Epithelial cell of proximal tubule (primary cell): ENCODE results near the gene KIAA0930. TPM values are rescaled to one million over a fixed set of nuclear protein-coding genes. Genes with fewer than 3 reads are reported as not detected.

ENCODE experiments used
- DNase-seq: peaks from one replicate; pipeline ENCODE4 v3.0.0-alpha.2; 2011; ENCODE audit warnings: low read depth
- H3K4me3 ChIP-seq: 2 replicates; pipeline ENCODE4 v1.5.1; 2011; ENCODE audit warnings: low read depth, mild to moderate bottlenecking, low read length
- total RNA-seq: library from RNA; depleted of rRNA; stranded (reverse); fragments of >200 nt; gene quantifications from 2 replicates; pipeline ENCODE4 v1.2.3, GENCODE V29; 2015
- TF ChIP-seq, protein P1 (sequence below): conservative IDR thresholded peaks from 2 replicates; pipeline ENCODE4 v1.5.1; 2012; ENCODE audit warnings: low read depth, mild to moderate bottlenecking, low read length

KIAA0930 gene
- total RNA-seq, 1 donor from 2014 or later: 33.2 TPM

DNA sequence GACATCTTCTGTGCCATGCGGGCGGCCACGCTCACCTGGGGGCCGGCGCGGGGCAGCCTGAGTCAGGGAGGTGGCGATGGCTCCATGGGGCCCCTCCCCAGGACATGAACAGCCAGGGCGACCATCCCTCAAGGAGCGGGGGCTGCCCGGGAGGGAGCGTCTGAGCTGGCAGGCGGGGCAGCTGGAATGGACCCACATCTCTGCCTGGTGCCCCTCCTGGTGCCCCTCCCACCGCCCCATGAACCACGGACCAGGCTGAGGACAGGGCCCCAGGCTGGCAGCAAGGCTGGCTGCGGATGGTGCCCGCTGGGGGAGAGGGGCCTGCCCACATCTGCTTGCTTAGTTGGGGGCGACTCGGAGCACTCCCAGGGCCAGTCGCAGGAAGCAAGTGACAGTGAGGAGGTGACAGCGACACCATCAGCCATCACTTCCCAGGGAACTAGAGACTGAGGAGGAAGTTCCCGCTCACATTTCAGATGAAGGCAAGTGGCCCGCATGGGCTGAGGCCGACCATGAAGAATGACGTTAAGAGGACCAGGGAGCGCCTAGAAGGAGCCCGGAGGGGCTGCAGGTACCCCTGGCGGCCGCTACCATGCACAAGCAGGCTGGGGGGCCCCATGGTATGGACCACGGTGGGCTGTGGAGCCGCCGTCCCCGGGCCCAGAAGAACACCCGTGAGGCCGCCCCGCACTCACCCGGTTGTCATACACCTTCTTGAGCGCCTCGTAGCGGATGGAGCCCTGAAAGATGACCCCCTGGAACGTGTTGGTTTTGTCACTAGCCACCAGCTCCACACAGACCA is 37.3 kb downstream of the KIAA0930 start:
- TF ChIP-seq, protein P1, sequence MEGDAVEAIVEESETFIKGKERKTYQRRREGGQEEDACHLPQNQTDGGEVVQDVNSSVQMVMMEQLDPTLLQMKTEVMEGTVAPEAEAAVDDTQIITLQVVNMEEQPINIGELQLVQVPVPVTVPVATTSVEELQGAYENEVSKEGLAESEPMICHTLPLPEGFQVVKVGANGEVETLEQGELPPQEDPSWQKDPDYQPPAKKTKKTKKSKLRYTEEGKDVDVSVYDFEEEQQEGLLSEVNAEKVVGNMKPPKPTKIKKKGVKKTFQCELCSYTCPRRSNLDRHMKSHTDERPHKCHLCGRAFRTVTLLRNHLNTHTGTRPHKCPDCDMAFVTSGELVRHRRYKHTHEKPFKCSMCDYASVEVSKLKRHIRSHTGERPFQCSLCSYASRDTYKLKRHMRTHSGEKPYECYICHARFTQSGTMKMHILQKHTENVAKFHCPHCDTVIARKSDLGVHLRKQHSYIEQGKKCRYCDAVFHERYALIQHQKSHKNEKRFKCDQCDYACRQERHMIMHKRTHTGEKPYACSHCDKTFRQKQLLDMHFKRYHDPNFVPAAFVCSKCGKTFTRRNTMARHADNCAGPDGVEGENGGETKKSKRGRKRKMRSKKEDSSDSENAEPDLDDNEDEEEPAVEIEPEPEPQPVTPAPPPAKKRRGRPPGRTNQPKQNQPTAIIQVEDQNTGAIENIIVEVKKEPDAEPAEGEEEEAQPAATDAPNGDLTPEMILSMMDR: no peak
- no peak for DNase-seq
- H3K4me3 ChIP-seq: no peak overlapping the region

DNA sequence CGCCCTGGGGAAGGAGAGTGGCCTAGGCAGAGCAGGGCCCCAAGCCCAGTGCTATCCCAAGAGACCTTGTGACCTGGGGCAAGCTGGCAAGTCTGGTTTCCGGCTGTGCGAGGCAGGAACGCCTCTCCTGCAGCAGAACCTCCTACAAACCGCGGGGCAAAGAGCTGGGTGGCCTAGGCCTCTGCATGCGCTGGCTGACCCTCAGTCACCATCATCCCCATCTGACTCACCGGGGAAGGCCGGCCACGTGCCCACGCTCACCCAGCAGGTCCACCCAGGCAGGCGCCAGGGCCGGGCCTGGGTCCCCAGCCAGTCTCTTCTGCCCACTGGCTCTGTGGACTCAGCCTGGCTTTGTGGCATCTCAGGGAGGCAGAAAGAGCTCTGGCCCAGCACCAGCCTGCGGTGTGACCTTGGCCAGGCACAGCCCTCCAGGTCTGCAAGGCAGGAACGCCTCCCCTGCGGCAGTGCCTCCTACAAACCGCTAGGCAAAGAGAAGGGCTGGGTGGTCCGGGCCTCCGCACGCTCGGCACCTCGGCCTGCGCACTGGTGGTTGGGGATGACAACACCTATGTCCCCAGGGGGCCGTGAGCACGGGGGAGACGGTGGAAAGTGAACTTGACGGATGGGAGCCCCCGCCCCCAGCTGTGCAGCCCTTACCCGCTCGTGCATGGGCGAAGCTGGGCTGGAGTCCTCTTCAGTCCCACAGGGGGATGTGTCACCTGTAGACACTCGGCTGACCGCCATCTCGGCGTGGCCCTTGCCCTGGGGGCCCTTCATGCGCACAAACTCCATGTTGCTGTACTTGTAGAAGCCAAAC is 38.2 kb downstream of the KIAA0930 start:
- DNase-seq: no peak
- H3K4me3 ChIP-seq: no peak overlapping the region
- TF ChIP-seq, protein P1: no peak

DNA sequence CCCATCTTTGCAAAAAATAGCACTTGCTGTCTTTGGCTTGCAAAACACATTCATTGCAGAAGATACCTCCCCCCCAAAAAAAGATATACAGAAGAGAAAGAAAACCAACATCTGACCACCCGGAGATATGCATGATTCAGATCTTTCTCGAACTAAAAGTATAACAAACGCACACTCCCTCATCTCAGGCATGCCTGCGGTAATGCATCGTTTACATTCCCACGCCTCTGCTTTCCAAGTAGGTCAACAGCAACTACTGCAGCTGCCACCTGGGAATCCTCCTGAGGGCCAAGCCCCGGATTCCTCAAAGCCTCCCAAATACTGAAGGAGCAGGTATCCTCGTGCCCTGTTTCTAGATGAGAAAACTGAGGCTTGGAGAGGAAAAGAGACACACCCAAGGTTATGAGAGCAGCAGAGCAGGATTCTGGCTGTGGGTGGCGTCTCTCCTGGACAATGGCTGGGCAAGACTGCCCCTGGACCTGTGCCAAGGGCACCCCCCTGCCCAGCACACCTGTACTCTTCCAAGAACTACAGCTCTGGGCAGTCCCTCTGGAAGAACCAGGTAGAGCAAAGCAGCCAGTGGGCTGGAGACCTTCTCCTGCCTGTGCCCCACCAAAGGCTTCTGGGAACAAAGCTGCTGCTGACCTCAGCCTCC is 38.9 kb downstream of the KIAA0930 start:
- DNase-seq: no peak
- TF ChIP-seq, protein P1: no peak
- H3K4me3 ChIP-seq: no peak overlapping the region

DNA sequence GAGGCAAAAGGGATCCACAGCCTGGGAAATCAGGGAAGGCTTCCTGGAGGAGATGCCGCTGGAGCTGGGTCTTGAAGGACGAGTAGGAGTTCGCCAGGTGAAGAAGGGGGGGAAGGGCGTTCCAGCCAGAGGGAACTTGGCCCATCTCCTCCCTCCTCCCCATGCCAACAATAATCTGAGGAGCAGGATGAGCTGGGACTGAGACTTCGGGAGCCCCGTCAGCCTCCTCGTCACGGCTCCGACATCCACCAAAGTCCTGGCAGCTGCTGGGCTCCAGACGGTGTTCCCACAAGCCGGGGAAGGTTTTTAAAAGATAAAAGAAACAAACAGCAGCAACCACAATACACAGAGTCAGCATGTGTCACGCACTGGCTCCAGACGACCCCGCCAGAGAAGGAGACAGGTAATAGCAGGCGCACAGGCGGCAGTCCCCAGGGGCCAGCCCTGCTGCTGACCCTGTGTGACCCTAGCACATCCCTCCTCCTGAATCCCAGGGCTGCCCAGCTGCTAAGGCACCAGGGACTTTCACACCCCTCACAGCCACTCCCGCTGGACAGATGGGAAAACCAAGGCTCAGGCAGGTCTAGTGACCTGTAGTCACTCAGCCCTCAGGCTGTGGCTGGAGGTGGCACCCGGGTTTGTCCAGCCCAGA is 39.7 kb downstream of the KIAA0930 start:
- no peak for DNase-seq
- H3K4me3 ChIP-seq: no peak overlapping the region
- TF ChIP-seq, protein P1: no peak

DNA sequence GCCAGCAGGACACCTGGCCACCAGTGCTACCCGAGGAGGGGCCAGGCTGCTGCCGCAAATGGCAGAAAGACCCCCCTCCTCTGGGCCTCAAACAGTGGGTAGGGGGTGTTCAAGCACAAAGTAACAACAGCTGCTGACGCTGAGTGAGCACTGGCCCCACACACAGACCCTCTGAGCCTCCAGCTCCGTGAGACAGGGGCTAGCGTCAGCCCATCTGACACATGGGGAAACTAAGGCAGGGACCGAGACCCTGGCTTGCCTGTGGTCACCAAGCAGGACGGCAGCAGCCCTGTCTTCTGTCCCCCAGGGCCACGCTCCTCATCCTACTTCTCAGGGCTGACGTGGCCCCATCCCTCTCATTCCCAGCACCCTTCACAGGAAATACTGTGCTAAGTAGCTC is 40.5 kb downstream of the KIAA0930 start:
- DNase-seq: no peak
- TF ChIP-seq, protein P1: no peak
- H3K4me3 ChIP-seq: no peak overlapping the region

DNA sequence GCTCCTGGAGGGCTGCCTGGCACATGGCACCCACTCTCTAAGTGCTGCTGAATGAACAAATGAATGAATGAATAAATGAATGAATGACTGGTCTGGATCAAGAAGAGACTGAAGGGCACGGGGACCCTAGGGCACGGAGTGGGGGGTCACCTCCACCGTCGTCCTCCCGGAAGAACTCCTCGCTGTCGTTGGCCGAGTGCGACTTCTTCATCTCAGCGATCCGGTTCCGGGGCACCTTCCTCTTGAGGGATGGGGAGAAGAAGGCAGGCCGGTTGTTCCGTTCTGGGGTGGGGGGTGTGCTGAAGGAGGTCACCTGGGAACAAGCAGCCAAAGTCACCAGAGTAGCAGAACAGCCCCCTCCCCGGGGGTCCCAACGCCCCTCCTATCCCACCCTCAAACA is 41.0 kb downstream of the KIAA0930 start:
- H3K4me3 ChIP-seq: no peak overlapping the region
- TF ChIP-seq, protein P1: no peak
- no peak for DNase-seq
